Measurements from ENCODE around the gene MGLL. TPM values are rescaled to one million over a fixed set of nuclear protein-coding genes. Genes with fewer than 3 reads are reported as not detected.
A peak's percentile ranks its signal among the peaks of the same experiment; 100 is the strongest.
"Not testable (repeated sequence)": the region's sequence is repeated elsewhere in the genome, so short reads cannot be mapped to it uniquely, and the experiment has no call there.

Gene MGLL
- total and polyA plus RNA-seq, 5 experiments from 2014 or later = 0.34 to 0.77 (median 0.62) TPM; not detected in 2

DNA sequence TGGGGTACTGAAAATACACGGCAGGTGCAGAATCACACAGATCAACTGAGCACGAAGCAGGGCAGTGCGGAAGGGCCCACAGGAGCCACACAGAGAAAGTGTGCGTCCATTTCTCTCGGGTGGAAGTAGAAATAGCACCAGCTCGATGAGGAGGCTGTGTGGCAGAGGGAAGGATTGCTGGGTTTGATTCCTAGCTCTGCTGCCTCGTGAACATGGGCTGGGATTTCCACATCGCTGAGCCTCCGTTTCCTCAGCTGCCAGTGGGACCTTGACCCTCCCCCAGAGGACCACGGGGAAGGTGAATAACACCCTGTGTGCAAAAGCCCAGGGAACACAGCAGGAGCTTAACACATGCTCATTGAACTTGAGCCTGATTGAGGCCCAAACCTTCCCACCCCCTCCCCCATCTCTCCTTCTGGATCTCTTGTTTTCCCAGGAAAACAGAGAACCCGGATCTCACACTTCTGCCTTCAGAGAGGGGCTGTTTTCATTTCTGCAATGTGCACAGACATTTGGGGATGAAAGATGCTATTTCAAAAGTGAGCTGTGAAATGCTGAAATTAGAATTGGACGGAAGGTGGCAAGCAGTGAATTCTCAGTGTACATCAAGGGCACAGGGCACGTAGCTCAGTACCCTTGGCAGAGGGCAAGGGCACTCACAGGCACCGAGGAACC lies 111.2 kb downstream of the MGLL start:
- Mint-ChIP-seq H3K36me3 (no peaks in the 10 kb centered on the region), H3K27ac (no peak overlapping the region)

DNA sequence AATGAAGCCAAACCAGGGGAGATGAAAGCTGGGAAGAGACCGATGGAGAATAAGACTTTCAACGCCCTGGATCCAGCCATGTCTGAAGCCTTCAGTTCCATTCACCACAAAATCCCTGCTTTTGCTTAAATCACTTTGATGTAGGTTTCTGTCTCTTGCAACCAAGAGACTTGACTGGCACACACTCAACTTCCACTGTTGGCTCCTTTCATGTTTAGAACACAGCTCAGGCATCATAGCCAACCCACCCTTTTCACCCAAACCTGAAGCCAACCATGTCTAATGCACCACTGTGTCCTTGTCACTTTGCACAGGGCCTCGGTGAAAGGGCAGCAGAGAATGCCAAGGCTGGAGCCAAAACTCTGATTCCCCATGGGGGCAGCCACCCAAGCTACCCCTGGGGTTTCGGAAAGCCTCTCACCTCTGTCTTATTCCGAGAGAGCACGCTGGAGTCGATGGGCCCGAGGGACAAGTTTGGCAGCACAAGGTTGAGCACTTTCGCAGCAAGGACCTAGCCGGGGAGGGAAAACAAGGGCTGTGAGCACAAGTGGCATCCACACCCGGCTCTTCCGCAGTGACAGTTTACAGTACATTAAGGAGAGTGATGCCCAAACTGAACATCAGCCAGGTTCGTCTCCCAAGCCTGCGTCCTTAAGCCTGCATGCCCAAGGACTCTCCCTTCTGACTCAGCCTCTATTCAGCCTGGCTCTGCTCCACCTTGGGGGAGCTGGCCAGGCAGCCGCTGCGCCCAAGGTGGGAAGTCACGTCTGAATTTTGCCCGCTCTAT lies 112.0 kb downstream of the MGLL start:
- H3K36me3 Mint-ChIP-seq = no peaks in the 10 kb centered on the region
- no peak for DNase-seq
- no peaks in the 10 kb centered on the region for H3K4me1 Mint-ChIP-seq
- no peak overlapping the region for H3K4me3 Mint-ChIP-seq
- H3K9me3 Mint-ChIP-seq = no peaks in the 10 kb centered on the region
- POLR2A ChIA-PET = no interaction called here
- no peak overlapping the region for H3K27ac Mint-ChIP-seq
- peaks cover 0 to 2% (median 0%) of the 10 kb centered on the region in 5 donors for H3K27me3 Mint-ChIP-seq
- no peak for ATAC-seq

More for the DNA sequence above, 111.2 kb downstream of the MGLL start:
- ATAC-seq = no peak
- Mint-ChIP-seq H3K9me3 (no peaks in the 10 kb centered on the region), H3K4me1 (no peaks in the 10 kb centered on the region), H3K4me3 (no peak overlapping the region), H3K27me3 (peaks cover 0 to 4% (median 0%) of the 10 kb centered on the region in 5 donors)
- POLR2A ChIA-PET = no interaction called here
- no peak for DNase-seq

DNA sequence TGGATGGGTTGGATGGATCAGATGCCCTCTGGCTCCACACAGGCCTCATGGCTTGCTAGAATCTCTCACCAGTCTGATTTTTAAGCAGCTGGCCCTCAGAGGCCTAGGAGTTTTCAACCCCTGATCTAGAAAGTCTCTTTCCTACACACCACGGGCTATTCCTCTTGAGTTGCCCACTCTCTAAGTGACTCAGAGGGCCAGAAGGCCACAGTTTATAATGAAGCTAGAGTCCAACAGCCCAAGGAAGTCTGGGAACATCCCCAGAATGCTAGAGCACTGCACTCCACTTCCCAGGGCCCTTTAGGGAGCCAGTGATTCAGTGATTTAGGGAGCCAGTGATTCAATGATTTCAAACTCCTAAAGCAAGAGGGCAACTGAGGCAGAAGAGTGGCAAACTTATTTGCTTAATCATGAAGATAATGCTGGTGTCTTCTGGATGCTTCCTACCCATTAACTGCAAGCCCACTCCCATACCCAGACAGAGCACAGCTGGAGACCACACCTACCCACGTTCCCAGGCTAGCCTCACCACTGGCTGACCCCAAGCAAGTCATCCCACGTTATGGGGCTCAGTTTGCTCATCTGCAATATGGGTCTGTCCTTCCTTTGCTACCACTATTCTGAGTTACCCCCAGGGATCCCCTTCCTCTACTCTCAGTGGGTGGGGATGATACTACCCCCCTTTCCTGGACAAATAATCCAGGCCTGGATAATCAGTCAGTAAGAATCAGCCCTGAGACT lies 112.8 kb downstream of the MGLL start:
- POLR2A ChIA-PET = no interaction called here
- DNase-seq = no peak

GRCh38 chr3:127708837-127709236 lies 113.5 kb downstream of the MGLL start:
- H3K36me3 Mint-ChIP-seq = no peaks in the 10 kb centered on the region
- POLR2A ChIA-PET = no interaction called here
- H3K27me3 Mint-ChIP-seq = no peaks in the 10 kb centered on the region
- H3K4me1 Mint-ChIP-seq = no peaks in the 10 kb centered on the region
- DNase-seq (no peak), ATAC-seq (no peak)
- no peak overlapping the region for H3K27ac Mint-ChIP-seq
- H3K4me3 Mint-ChIP-seq = no peak overlapping the region
- peaks cover 0 to 4% (median under 1%) of the 10 kb centered on the region in 9 donors for H3K9me3 Mint-ChIP-seq

More for the DNA sequence above, 112.8 kb downstream of the MGLL start:
- H3K4me1 Mint-ChIP-seq = no peaks in the 10 kb centered on the region
- H3K27me3 Mint-ChIP-seq = peaks cover 0 to 1% (median 0%) of the 10 kb centered on the region in 5 donors
- peaks cover 0 to 3% (median 0%) of the 10 kb centered on the region in 9 donors for H3K9me3 Mint-ChIP-seq
- no peak overlapping the region for H3K27ac Mint-ChIP-seq
- ATAC-seq = no peak
- H3K36me3 Mint-ChIP-seq = no peaks in the 10 kb centered on the region
- no peak overlapping the region for H3K4me3 Mint-ChIP-seq

GRCh38 chr3:127707851-127708411 lies 114.4 kb downstream of the MGLL start:
- no peaks in the 10 kb centered on the region for H3K36me3 Mint-ChIP-seq
- no peaks in the 10 kb centered on the region for H3K4me1 Mint-ChIP-seq
- H3K27ac Mint-ChIP-seq = no peak overlapping the region
- peaks cover 0 to 11% (median 4%) of the 10 kb centered on the region in 9 donors for H3K9me3 Mint-ChIP-seq
- peaks cover 0 to 4% (median 0%) of the 10 kb centered on the region in 5 donors for H3K27me3 Mint-ChIP-seq
- no peak for DNase-seq
- no peak overlapping the region for H3K4me3 Mint-ChIP-seq
- POLR2A ChIA-PET = no interaction called here
- no peak for ATAC-seq

DNA sequence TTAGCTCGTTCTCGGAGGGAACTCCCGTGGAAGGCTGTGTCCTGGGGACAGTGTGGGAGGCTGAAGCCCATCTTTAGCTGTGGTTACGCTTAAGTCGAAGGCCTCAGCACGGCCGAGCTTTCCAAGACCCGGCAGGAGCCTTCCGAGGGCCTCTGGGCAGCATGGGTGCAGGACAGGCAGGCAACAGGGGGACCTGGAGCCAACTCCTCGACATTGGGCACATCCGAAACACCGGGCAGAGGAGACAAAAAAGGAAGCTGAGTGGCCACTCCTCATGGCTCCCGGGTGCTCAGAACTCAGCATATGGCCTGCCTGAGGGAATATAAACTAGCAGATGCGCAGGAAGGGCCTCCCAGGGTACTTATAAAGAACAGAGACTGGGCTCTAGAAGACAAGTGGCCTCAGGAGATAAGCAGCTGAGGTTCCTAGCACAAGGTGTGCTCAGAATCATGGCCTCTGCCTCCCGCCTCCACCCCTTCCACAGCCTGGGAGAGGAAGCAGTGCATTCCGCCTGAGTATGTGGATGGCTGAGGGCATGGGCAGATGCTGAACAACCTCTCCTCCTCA lies 115.4 kb downstream of the MGLL start:
- Mint-ChIP-seq H3K9me3 (peaks cover 0 to 11% (median 4%) of the 10 kb centered on the region in 9 donors), H3K36me3 (no peaks in the 10 kb centered on the region), H3K27me3 (peaks cover 0 to 4% (median 0%) of the 10 kb centered on the region in 5 donors), H3K4me3 (no peak overlapping the region), H3K4me1 (no peaks in the 10 kb centered on the region), H3K27ac (no peak overlapping the region)
- POLR2A ChIA-PET = no interaction called here
- peak in 1 of 10 donors; percentile 59 for DNase-seq
- no peak for ATAC-seq

DNA sequence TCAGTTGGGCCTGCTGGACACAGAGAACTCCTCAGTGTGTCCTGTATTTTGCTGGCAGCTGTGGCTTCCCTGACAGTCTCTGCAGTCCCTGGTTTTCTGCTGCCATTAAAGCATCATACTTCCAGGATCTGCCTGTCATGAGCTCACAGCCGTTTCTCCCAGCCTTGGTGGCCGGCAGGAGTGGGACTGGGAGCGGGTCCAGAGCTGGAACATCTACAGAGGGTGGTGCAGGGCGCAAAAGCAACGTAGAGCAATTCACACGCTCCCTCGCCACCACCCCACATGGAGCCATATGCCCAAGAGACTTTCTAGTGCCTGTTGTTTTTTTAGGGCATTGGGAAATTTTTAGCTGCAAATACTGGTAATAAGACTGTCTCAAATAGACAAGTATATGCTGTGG lies 116.0 kb downstream of the MGLL start:
- no peak for ATAC-seq
- H3K4me1 Mint-ChIP-seq = no peaks in the 10 kb centered on the region
- peaks cover 0 to 11% (median 4%) of the 10 kb centered on the region in 9 donors for H3K9me3 Mint-ChIP-seq
- POLR2A ChIA-PET = no interaction called here
- peak overlapping the region in 1 of 10 donors; percentile 55 for H3K27ac Mint-ChIP-seq
- H3K36me3 Mint-ChIP-seq = no peaks in the 10 kb centered on the region
- peaks cover 0 to 4% (median 0%) of the 10 kb centered on the region in 5 donors for H3K27me3 Mint-ChIP-seq
- no peak for DNase-seq
- H3K4me3 Mint-ChIP-seq = no peak overlapping the region

DNA sequence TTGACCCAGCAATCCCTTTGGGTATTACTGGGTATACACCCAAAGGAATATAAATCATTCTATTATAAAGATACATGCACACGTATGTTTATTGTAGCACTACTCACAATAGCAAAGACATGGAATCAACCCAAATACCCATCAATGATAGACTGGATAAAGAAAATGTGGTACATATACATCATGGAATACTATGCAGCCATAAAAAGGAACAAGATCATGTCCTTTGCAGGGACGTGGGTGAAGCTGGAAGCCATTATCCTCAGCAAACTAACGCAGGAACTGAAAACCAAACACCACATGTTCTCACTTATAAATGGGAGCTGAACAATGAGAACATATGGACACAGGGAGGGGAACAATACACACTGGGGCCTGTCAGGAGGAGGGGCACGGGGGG lies 117.5 kb downstream of the MGLL start:
- POLR2A ChIA-PET, H3K27ac Mint-ChIP-seq, H3K4me1 Mint-ChIP-seq, H3K36me3 Mint-ChIP-seq, H3K27me3 Mint-ChIP-seq, H3K4me3 Mint-ChIP-seq, ATAC-seq, DNase-seq: not testable (repeated sequence)
- H3K9me3 Mint-ChIP-seq = peaks cover 0 to 11% (median 4%) of the 10 kb centered on the region in 9 donors

DNA sequence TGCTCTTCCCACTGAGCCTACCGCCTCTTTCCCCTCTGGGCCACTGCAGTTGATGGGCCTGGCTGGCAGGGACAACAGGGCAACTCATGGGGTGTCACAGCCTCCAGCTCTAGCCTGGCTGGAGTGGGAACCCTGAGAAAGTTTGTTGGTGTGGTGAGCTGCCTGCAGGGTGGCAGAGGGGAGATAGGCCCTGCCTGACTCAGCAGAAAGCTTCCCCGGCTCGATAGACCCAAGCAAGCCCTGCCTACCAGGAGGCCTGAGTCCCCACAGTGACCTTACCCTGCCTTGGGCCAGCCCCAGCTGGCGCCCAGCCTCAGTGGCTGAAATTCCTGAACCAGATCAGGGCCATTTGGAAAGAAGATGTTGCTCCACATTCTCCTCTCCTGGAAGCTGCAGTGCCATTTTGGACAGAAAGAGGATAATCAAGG lies 120.2 kb downstream of the MGLL start:
- Mint-ChIP-seq H3K4me3 (no peak overlapping the region), H3K27me3 (peaks cover 0 to 4% (median 0%) of the 10 kb centered on the region in 5 donors), H3K9me3 (peaks cover 0 to 11% (median 4%) of the 10 kb centered on the region in 9 donors), H3K36me3 (no peaks in the 10 kb centered on the region), H3K4me1 (peaks cover 0 to 4% (median 2%) of the 10 kb centered on the region in 4 donors), H3K27ac (no peak overlapping the region)
- POLR2A ChIA-PET = no interaction called here
- ATAC-seq (no peak), DNase-seq (no peak)

DNA sequence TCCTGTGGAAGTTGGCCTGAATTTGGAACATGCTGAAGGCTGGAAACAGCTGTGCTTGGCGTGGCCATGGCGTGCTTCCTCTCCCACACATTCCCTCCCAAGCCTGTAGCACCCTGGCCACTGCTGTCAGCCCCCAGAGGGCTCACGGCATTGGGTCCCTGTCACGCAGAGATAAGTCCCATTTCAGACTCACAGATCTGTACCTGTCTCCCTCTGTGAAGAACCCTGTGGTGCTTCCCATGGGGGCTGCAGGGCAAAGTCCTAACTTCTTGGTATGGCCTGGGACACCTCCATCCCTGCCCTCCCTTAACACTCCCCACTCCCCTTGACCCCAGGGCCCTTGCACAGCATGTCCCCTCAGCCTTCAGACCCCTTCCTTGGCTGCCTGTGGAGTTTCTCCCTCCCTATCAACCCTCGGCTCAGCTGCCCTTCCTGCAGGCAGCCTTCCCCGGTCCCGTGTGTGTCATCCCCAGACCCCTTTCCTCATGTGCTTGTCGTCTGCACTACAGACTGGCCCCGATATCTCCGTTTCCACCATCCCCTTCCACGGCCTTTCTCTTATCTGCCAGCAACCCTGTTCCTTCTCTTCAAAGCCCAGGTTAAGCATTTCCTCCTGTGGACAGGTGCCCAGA lies 120.9 kb downstream of the MGLL start:
- Mint-ChIP-seq H3K9me3 (peaks cover 0 to 11% (median 4%) of the 10 kb centered on the region in 9 donors), H3K4me3 (no peak overlapping the region), H3K4me1 (peaks cover 0 to 7% (median 2%) of the 10 kb centered on the region in 4 donors), H3K27me3 (peaks cover 0 to 4% (median 0%) of the 10 kb centered on the region in 5 donors), H3K36me3 (no peaks in the 10 kb centered on the region), H3K27ac (peak overlapping the region in 1 of 10 donors; percentile 52)
- POLR2A ChIA-PET = interaction anchor here (0.7 kb wide), 1 partner anchor 1227 kb away, joined by 5 read pairs; no protein-coding TSS in a partner anchor
- DNase-seq (no peak), ATAC-seq (no peak)

GRCh38 chr3:127700406-127700805 lies 121.9 kb downstream of the MGLL start:
- DNase-seq (no peak), ATAC-seq (no peak)
- H3K36me3 Mint-ChIP-seq = no peaks in the 10 kb centered on the region
- H3K27ac Mint-ChIP-seq = no peak overlapping the region
- H3K9me3 Mint-ChIP-seq = peaks cover 0 to 11% (median 4%) of the 10 kb centered on the region in 9 donors
- POLR2A ChIA-PET = interaction anchor here (0.7 kb wide), 1 partner anchor 1226 kb away, joined by 5 read pairs; no protein-coding TSS in a partner anchor
- peaks cover 0 to 4% (median 0%) of the 10 kb centered on the region in 5 donors for H3K27me3 Mint-ChIP-seq
- no peak overlapping the region for H3K4me3 Mint-ChIP-seq
- peaks cover 0 to 7% (median 2%) of the 10 kb centered on the region in 4 donors for H3K4me1 Mint-ChIP-seq
